DOHH2 (cell line): ENCODE results near the gene HDAC11.

Experiments used
- H3F3A ChIP-seq: fragments of 200-600 bp; sonication (generic), shearing (Covaris generic); 2 replicates; pipeline ENCODE4 v1.6.0; 2016; ENCODE audit warnings: antibody characterized with exemption, mild to moderate bottlenecking; ENCODE audit not compliant: control insufficient read depth, insufficient read depth
- H3K27ac ChIP-seq: fragments of 200-600 bp; sonication (generic); 2 replicates; pipeline ENCODE4 v1.5.1; 2014; ENCODE audit warnings: low read depth, mild to moderate bottlenecking, low read length, moderate library complexity
- H3K27me3 ChIP-seq: fragments of 200-600 bp; sonication (generic); 2 replicates; pipeline ENCODE4 v1.6.1; 2014; ENCODE audit warnings: mild to moderate bottlenecking, low read length, mixed read lengths; ENCODE audit not compliant: control insufficient read depth
- H3K36me3 ChIP-seq: fragments of 200-600 bp; sonication (generic); 2 replicates; pipeline ENCODE4 v1.6.1; 2014; ENCODE audit warnings: mild to moderate bottlenecking, low read length, moderate library complexity, mixed read lengths; ENCODE audit not compliant: control insufficient read depth
- H3K4me1 ChIP-seq: fragments of 200-600 bp; sonication (generic); 2 replicates; pipeline ENCODE4 v1.6.1; 2014; ENCODE audit warnings: mild to moderate bottlenecking, low read length, mixed read lengths; ENCODE audit not compliant: control insufficient read depth
- H3K4me2 ChIP-seq: fragments of 200-600 bp; sonication (generic); 2 replicates; pipeline ENCODE4 v1.6.0; 2014; ENCODE audit warnings: mild to moderate bottlenecking, low read length, moderate library complexity
- H3K4me3 ChIP-seq: fragments of 200-600 bp; sonication (generic); 2 replicates; pipeline ENCODE4 v1.5.1; 2014; ENCODE audit warnings: mild to moderate bottlenecking, low read length, mixed read lengths
- H3K79me2 ChIP-seq: fragments of 200-600 bp; sonication (generic); 2 replicates; pipeline ENCODE4 v1.6.1; 2014; ENCODE audit warnings: mild to moderate bottlenecking, low read length, mixed read lengths; ENCODE audit not compliant: control insufficient read depth
- H3K9me2 ChIP-seq: fragments of 200-600 bp; sonication (generic); replicated peaks from 2 replicates; pipeline ENCODE4 v1.6.1; 2014; ENCODE audit warnings: mild to moderate bottlenecking, low read length, mixed read lengths; ENCODE audit not compliant: control insufficient read depth
- H3K9me3 ChIP-seq: fragments of 200-600 bp; sonication (generic); 2 replicates; pipeline ENCODE4 v1.6.1; 2014; ENCODE audit warnings: antibody characterized with exemption, low read length, mixed read lengths; ENCODE audit not compliant: control insufficient read depth, insufficient read depth
- H4K20me1 ChIP-seq: fragments of 200-600 bp; sonication (generic); 2 replicates; pipeline ENCODE4 v1.6.0; 2014; ENCODE audit warnings: low read depth, mild to moderate bottlenecking, antibody characterized with exemption, low read length, moderate library complexity; ENCODE audit not compliant: control insufficient read depth, insufficient read depth
- EZH2phosphoT487 ChIP-seq: fragments of 200-600 bp; sonication (generic); IDR thresholded peaks from 2 replicates; pipeline ENCODE4 v1.6.1; 2017; ENCODE audit warnings: borderline replicate concordance, mild to moderate bottlenecking, antibody characterized with exemption, low read length, moderate library complexity, mixed read lengths
- TF ChIP-seq, protein P1 (sequence below): fragments of 200-600 bp; sonication (generic); IDR thresholded peaks from one replicate; pipeline ENCODE4 v1.5.1; 2014; ENCODE audit warnings: antibody characterized with exemption, mild to moderate bottlenecking, low read depth, low read length; ENCODE audit not compliant: poor library complexity, severe bottlenecking

Gene HDAC11

DNA sequence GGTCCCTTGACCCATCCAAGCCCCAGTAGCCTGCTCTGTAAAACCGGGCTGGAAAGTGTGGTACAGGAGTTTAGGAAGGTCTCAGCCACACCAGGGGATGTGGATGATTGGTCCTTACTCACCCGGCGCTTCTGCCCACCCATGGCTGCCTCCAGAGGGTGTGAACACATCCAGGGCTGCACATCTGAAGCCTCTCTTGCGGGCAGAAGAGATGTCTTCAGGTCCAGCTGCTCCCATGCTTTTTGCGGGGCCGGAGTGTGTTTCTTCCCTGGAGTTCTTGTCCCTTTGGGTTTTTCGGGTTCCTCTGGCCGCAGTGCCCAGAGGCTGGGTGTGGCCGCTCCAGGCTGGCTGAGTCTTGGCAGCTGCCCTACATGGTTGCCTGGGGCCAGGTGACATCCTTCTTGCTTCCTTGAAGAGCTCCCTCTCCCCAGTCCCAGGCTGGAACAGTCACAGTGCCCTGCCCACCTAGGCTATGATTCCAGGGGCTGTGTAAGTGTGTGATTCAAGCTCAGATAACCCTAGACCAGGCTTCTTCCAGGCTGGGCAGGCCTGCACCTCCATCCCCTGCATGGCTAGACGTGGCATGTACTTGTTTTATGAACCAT lies 33.9 kb downstream of the HDAC11 start:
- Histone ChIP-seq H3F3A (no peaks in the 10 kb centered on the region), H3K4me1 (no peaks in the 10 kb centered on the region), H3K4me3 (no peak overlapping the region), H3K4me2 (no peak overlapping the region), H3K79me2 (no peaks in the 10 kb centered on the region), H3K36me3 (no peaks in the 10 kb centered on the region), H3K27me3 (no peaks in the 10 kb centered on the region), H3K9me3 (no peaks in the 10 kb centered on the region), H3K27ac (no peak overlapping the region), H3K9me2 (no peaks in the 10 kb centered on the region), H4K20me1 (no peaks in the 10 kb centered on the region)
- TF ChIP-seq EZH2phosphoT487: no peak
- TF ChIP-seq, protein P1, sequence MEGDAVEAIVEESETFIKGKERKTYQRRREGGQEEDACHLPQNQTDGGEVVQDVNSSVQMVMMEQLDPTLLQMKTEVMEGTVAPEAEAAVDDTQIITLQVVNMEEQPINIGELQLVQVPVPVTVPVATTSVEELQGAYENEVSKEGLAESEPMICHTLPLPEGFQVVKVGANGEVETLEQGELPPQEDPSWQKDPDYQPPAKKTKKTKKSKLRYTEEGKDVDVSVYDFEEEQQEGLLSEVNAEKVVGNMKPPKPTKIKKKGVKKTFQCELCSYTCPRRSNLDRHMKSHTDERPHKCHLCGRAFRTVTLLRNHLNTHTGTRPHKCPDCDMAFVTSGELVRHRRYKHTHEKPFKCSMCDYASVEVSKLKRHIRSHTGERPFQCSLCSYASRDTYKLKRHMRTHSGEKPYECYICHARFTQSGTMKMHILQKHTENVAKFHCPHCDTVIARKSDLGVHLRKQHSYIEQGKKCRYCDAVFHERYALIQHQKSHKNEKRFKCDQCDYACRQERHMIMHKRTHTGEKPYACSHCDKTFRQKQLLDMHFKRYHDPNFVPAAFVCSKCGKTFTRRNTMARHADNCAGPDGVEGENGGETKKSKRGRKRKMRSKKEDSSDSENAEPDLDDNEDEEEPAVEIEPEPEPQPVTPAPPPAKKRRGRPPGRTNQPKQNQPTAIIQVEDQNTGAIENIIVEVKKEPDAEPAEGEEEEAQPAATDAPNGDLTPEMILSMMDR: no peak

DNA sequence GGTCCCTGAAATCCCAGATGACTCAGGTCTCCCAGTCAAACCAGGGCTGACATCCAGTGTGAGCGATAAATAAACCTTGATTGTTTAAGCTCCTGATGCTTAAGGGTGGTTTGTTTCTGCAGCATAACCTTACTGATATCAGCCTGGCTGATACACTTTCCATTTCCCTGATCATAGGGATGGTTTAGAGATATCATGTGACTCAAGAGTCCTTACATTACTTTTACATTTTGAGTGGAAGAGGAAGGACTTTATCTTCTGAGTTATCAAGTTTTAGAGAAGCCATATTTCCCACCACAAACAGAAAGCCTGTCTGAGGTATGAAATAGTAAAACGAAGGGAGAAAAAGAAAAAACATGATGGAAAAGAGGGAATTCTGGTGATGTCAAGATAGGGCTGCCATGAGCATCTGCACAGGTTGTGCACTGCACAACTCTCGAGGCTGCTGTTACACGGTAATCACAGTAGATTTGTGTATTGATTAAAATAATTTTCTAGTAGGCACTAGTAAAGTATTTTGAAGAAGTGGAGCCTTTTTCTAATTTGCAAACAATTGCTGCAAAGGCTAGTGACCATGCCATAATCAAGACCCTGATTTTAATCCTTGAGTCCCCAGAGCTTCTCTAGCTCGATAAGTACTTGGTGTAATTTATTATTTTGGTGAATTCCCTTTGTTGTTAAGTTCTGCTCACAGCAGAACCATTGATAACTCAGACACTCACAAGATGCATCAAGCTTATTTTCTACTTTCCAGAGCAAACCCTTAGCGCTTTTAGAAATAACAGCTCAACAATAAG lies 34.7 kb downstream of the HDAC11 start:
- H3K27me3 ChIP-seq: no peaks in the 10 kb centered on the region
- H3K4me2 ChIP-seq: no peak overlapping the region
- H3K4me3 ChIP-seq: no peak overlapping the region
- H3K9me3 ChIP-seq: no peaks in the 10 kb centered on the region
- H3K36me3 ChIP-seq: no peaks in the 10 kb centered on the region
- TF ChIP-seq, protein P1: no peak
- no peak for TF ChIP-seq EZH2phosphoT487
- H3K4me1 ChIP-seq: no peaks in the 10 kb centered on the region
- no peaks in the 10 kb centered on the region for H3K9me2 ChIP-seq
- H3F3A ChIP-seq: no peaks in the 10 kb centered on the region
- H3K79me2 ChIP-seq: no peaks in the 10 kb centered on the region
- no peaks in the 10 kb centered on the region for H4K20me1 ChIP-seq
- H3K27ac ChIP-seq: no peak overlapping the region

DNA sequence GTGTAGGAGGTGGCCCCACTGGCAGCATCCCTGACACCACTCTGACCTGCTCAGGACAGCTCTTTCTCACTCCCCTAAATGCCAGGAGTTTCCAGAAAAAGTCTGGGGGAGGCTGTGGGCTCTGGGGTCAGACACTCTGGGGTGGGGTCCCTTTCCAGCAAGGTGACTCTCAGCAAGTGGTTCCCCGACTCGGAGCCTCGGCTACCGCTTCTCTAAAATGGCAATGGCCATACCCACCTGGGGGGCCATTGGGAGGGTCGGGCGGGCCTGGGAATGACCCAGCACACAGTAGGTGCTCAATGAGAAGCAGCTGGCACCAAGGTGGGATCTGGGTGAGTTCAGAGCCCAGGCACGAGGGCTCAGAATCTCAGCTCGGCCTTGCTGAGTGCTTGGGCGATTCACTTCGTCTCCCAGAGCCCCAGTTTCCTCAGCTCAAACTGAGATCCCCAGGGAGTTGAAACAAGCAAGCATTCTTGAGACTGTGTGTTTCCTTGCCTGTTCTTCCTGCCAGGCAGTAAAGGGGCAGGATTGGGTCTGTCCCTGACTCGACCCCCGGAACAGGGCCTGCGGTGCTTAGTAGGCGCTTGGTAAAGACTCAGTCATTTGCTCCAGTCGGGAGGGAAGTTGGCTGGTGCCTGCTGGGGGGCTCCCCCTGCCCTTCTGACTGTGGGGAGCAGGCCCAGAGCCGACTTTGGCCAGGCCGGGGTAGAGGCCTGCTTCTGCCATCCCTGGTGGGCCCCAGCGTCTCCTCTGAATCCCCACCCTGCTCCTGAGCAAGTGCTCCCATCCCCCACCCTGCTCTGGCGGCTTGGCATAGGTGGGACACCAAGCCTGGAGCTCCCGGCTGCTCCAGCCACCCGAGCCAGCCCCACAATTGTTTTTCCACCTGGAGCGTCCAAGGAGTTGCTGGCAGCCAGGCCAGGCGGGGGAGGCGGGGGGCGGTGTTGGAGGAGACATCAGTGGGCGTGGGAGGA lies 36.0 kb downstream of the HDAC11 start:
- H3K4me1 ChIP-seq: no peaks in the 10 kb centered on the region
- no peaks in the 10 kb centered on the region for H3F3A ChIP-seq
- no peaks in the 10 kb centered on the region for H3K36me3 ChIP-seq
- H3K9me3 ChIP-seq: no peaks in the 10 kb centered on the region
- H3K4me2 ChIP-seq: no peak overlapping the region
- H3K9me2 ChIP-seq: no peaks in the 10 kb centered on the region
- no peaks in the 10 kb centered on the region for H4K20me1 ChIP-seq
- no peak overlapping the region for H3K4me3 ChIP-seq
- no peaks in the 10 kb centered on the region for H3K79me2 ChIP-seq
- no peaks in the 10 kb centered on the region for H3K27me3 ChIP-seq
- TF ChIP-seq, protein P1: no peak
- TF ChIP-seq EZH2phosphoT487: no peak
- H3K27ac ChIP-seq: no peak overlapping the region
